Measurements from ENCODE around the gene ADCK1. TPM values are rescaled to one million over a fixed set of nuclear protein-coding genes. Genes with fewer than 3 reads are reported as not detected.

The ADCK1 gene
- total RNA-seq, 2 donors from 2014 or later, result 6.9 to 7.4 TPM

GRCh38 chr14:77882098-77882497, 82.2 kb downstream of the ADCK1 start:
- no peak overlapping the region for H3K27ac ChIP-seq (ENCODE audit: low read depth, low read length)
- no peak for TF ChIP-seq CTCF (conservative IDR thresholded peaks at IDR 0.05)
- H3K4me1 ChIP-seq (ENCODE audit: control insufficient read depth, insufficient read depth, low read length), result no peaks in the 10 kb centered on the region
- H3K9me3 ChIP-seq (ENCODE audit: control insufficient read depth, low read length), result no peaks in the 10 kb centered on the region
- no peaks in the 10 kb centered on the region for H3K27me3 ChIP-seq (ENCODE audit: control insufficient read depth, insufficient read depth, low read length, poor library complexity, severe bottlenecking)
- no peak overlapping the region for H3K9ac ChIP-seq (ENCODE audit: extremely low read depth, low read length, poor library complexity, severe bottlenecking)
- H3K36me3 ChIP-seq (ENCODE audit: control insufficient read depth, insufficient read depth, low read length), result no peaks in the 10 kb centered on the region
- H3K4me3 ChIP-seq (ENCODE audit: low read length), result no peak overlapping the region
- Mint-ChIP-seq H3K27ac (no peak overlapping the region), H3K4me1 (no peaks in the 10 kb centered on the region), H3K27me3 (ENCODE audit: insufficient read depth) (no peaks in the 10 kb centered on the region), H3K36me3 (ENCODE audit: low read depth) (no peaks in the 10 kb centered on the region), H3K4me3 (no peak overlapping the region), H3K9me3 (no peaks in the 10 kb centered on the region)
- no peak for DNase-seq
- 93 to 100% methylated on average over 3 to 5 of the region's 5 CpGs for WGBS, 2 experiments (ENCODE audit: insufficient coverage in 1 of 2, insufficient read length in 1 of 2)

- Mint-ChIP-seq H3K36me3 (ENCODE audit: low read depth) (no peaks in the 10 kb centered on the region), H3K27me3 (ENCODE audit: insufficient read depth) (no peaks in the 10 kb centered on the region), H3K4me3 (no peak overlapping the region), H3K4me1 (no peaks in the 10 kb centered on the region), H3K9me3 (no peaks in the 10 kb centered on the region), H3K27ac (no peak overlapping the region)
- no peak for DNase-seq
- no peak overlapping the region for H3K27ac ChIP-seq (ENCODE audit: low read depth, low read length)
- no peaks in the 10 kb centered on the region for H3K4me1 ChIP-seq (ENCODE audit: control insufficient read depth, insufficient read depth, low read length)
- TF ChIP-seq CTCF (conservative IDR thresholded peaks at IDR 0.05), result no peak
- H3K9ac ChIP-seq (ENCODE audit: extremely low read depth, low read length, poor library complexity, severe bottlenecking), result no peak overlapping the region
- H3K36me3 ChIP-seq (ENCODE audit: control insufficient read depth, insufficient read depth, low read length), result no peaks in the 10 kb centered on the region
- no peaks in the 10 kb centered on the region for H3K27me3 ChIP-seq (ENCODE audit: control insufficient read depth, insufficient read depth, low read length, poor library complexity, severe bottlenecking)
- H3K9me3 ChIP-seq (ENCODE audit: control insufficient read depth, low read length), result no peaks in the 10 kb centered on the region
- H3K4me3 ChIP-seq (ENCODE audit: low read length), result no peak overlapping the region
- 88 to 89% methylated on average over 3 of the region's 4 CpGs for WGBS, 2 experiments (ENCODE audit: insufficient coverage in 1 of 2, insufficient read length in 1 of 2)
These were observed 82.7 kb downstream of the ADCK1 start for GRCh38 chr14:77882636-77883035.

- Histone ChIP-seq H3K9ac (ENCODE audit: extremely low read depth, low read length, poor library complexity, severe bottlenecking) (no peak overlapping the region), H3K27ac (ENCODE audit: low read depth, low read length) (peak overlapping the region; percentile 66), H3K27me3 (ENCODE audit: control insufficient read depth, insufficient read depth, low read length, poor library complexity, severe bottlenecking) (no peaks in the 10 kb centered on the region), H3K4me1 (ENCODE audit: control insufficient read depth, insufficient read depth, low read length) (no peaks in the 10 kb centered on the region), H3K9me3 (ENCODE audit: control insufficient read depth, low read length) (no peaks in the 10 kb centered on the region), H3K4me3 (ENCODE audit: low read length) (no peak overlapping the region), H3K36me3 (ENCODE audit: control insufficient read depth, insufficient read depth, low read length) (no peaks in the 10 kb centered on the region)
- H3K4me3 Mint-ChIP-seq, result no peak overlapping the region
- H3K9me3 Mint-ChIP-seq, result no peaks in the 10 kb centered on the region
- H3K36me3 Mint-ChIP-seq (ENCODE audit: low read depth), result peaks cover 5% of the 10 kb centered on the region
- WGBS, 2 experiments (ENCODE audit: insufficient coverage in 1 of 2, insufficient read length in 1 of 2), result 92 to 95% methylated on average over 3 to 6 of the region's 7 CpGs
- H3K4me1 Mint-ChIP-seq, result no peaks in the 10 kb centered on the region
- DNase-seq, result no peak
- H3K27me3 Mint-ChIP-seq (ENCODE audit: insufficient read depth), result no peaks in the 10 kb centered on the region
- TF ChIP-seq CTCF (conservative IDR thresholded peaks at IDR 0.05), result no peak
- no peak overlapping the region for H3K27ac Mint-ChIP-seq
These were observed 83.4 kb downstream of the ADCK1 start for GRCh38 chr14:77883131-77883846.
